Retina (tissue), 1 donor: ENCODE measurements around the gene R3HDM4.

Experiments
- DNase-seq: peaks from one replicate; pipeline ENCODE4 v3.0.0-alpha.2; 2016

R3HDM4 gene

DNA sequence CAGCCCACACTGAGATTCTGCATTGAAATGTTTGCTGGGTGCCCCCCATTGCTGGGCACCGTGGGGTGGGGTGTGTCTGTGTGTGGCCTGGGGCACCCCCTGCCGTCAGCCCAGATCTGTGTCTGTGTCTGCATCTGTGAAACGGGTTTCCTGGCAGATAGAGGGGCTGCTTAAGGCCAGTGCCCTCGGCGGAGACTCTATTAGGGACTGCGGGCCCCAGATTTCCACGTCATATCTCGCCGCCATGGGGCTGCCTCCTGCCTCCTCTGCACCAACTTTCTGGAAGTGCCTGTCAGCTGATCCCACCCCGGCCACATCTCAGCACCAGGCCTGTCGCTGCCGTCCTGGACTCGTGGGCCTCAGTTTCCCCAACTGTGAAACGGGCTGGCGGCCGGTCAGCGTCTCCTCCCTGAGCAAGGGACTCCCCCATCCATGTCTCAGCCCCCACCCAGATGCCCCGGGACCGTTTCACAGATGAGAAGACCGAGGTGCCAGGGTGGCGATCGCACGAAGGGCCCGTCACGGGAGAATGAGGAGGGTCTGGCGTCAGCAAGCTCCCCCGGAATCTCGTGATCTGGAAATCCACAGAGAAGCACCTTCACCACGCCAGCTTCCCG is 34.2 kb upstream of the R3HDM4 start:
- DNase-seq = no peak

DNA sequence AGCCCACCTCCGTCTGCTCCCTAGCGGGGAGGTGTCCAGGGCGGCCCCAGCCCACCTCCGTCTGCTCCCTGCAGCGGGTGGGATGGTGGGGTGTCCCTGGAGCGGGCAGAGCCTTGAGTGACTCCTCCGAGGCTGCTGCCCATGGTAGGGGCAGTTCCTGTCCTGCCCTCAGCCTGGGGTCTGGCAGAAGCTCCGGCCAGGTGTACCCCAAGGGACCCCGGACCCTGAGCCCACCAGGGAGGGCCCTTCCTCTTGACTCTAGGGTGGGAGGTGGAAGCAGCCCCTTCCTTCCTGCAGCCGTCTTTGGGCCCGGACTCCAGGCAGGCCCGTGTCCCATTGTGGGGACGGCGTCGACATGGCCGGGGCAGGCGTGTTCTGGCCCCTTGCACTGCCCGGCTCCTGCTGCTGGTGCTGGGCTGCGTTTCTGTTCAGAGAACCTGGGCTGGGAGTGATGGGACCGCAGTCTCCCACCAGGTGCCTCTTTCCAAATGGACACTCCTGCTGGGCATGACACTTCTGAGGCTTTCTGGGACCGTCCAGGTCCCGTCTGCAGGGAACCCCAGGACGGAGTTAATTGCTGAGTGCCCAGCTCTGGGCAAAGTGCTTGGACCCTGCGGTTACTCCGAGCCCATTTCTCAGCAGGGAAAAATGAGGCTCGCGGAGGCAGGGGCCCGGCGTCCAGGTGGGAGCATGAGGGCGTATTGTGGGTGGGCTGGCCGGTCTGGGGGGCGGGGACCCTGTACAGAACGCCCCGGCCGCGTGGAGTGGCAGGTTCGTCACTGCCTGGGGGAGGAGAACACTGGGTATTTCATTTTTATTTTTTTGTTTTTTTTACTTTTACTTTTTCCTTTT is 32.6 kb upstream of the R3HDM4 start:
- no peak for DNase-seq

DNA sequence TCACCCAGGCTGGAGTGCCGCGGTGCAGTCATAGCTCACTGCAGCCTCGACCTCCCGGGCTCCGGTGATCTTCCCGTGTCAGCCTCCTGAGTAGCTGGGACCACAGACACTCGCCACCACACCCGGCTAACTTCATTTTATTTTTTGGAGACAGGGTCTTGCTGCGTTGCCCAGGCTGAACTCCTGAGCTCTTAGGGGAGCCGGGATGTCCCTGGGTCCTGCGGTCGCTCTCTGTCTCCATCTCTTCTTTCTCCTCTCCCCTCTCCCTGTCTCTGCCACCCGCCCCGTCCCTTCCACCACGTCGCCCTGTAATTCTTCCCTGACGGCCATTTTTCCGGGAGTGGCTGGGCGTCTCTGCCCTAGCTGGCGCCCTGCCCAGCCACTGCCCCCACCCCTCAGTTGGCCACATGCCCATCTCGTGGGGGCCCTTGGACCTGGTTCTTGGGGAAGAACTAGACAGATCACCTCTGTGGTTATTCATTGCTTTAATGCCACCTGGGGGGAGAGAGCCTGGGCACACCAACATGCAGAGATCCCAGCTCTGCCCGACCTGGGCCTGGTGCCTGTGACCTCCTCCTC is 31.7 kb upstream of the R3HDM4 start:
- no peak for DNase-seq

DNA sequence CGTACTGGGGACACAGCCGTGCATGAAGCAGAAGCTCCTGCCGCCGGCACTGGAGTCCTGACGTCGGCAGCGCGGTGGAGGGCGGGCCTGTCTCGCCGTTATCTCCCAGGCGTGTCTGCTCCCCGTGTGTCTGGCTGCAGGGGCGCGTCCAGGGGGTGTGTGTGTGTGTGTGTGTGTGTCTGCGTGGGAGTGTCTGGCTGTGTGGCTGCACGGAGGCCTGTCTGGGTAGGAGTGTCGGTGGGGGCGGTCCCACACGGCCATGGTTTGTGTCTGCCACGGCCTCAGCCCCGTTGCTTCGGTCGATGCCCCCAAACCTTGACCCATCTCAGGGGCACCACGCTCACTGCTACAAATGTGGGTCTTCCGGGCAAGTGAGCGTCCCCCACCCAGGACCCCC is 31.1 kb upstream of the R3HDM4 start:
- DNase-seq = no peak

DNA sequence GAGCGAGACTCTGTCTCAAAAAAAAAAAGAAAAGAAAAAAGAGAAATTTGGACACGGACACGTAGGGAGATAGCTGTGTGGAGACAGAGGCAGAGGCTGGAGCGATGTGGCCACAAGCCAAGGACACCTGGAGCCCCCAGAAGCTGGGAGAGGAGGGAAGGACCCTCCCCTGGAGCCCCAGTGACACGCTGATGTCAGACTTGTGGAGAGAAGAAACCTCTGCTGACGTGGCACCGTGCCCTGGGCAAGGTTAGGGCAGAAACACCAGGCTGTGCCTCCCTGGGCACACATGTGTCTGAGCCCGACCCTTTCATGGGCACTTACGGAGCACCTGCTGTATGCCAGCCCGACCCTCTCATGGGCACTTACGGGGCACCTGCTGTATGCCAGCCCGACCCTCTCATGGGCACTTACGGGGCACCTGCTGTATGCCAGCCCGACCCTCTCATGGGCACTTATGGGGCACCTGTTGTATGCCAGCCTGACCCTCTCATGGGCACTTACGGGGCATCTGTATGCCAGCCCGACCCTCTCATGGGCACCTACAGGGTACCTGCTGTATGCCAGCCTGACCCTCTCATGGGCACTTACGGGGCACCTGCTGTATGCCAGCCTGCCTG is 30.6 kb upstream of the R3HDM4 start:
- no peak for DNase-seq

DNA sequence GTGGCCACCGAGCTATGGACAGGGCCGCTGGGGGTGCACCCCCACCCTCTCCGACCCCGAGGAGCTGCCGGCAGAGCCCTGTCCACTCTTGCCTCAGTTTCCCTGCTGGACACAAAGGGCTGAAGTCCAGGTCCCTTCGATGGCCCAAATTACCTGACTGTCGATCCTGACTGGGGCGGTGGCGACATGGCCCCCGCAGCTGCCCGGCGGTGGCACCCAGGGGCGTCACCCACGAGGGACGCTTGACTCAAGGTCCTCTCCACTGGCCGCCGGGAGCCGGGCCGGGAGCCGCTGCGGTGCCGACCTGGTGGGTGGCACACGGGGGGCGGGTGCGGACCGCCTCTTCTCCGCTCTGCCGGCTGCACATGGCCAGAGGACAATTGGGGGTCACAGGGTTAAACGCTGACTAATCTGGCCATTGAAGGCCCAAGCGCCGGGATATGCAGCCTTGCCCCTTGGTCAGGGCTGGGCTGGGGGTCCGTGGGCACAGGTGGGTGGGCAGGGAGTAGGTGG is 29.2 kb upstream of the R3HDM4 start:
- DNase-seq = no peak

DNA sequence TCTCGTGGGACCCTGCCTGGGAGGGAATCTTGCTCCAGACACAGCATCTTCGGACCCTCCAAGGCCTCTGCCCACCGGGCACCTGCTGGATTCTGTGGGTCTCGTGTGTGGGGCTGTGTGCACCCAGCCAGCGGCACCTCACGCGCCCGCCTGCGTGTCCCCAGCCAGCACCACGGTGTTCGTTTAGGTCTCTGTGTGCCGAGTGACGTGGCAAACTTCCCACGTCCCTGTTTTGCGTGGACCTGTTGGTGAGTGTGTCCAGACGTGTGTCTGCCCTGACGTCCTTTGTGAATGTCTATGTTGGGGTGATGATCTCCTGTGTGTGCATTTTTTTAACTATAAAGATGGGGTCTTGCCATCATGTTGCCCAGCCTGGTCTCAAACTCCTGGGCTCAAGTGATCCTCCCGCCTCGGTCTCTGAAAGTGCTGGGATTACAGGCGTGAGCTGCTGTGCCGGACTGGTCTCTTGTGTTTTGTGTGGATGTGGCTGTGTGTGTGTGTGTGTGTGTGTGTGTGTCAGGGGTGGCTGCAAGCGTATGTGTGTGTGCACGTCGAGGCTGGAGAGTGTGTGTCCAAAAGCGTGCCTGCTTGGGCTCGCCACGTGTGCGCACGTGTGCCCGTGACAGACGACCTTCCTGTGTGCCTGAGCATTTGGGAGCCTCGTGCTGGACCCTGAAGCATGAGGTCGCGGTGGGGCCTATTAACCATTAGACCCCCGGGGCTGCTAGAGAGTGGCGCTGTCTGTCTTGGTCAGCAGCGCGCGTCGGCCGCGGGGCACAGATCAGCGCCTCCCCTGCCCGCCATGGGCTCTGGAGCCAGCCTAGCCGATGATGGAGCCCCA is 28.5 kb upstream of the R3HDM4 start:
- DNase-seq = no peak

DNA sequence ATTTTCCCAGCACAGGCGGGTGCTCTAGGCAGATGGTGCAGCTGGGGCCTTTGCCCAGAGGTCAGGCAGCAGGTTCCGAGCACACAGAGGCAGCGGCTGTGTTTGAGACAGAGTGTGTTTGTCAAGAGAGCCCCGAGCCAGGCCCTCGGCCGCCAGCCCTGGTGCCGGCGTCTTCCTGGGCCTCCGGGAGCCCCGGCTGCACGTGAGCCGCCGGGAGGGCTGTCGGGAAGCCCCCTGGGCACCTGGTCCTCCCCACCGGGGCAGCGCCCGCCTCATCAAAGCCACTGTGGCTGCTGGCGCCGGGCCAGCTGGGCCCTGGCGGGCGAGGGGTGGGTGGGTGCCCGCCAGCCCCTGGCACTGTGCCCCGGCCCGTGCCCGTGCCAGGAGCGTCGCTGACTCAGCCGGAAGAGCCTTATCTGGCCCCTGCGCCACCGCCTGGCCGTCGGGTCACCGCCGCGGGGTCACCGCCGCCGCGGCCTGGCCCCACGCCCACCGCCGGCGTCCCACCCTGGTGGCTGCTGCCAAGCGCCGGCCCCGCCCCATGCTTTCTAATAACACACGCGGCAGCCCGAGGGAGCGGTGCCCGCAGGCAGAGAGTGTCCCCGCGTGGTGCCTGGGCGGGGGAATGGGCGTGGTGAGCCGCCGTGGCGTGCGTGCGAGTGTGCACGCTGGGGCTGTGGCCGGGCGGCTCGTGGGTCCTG is 27.7 kb upstream of the R3HDM4 start:
- DNase-seq = no peak

DNA sequence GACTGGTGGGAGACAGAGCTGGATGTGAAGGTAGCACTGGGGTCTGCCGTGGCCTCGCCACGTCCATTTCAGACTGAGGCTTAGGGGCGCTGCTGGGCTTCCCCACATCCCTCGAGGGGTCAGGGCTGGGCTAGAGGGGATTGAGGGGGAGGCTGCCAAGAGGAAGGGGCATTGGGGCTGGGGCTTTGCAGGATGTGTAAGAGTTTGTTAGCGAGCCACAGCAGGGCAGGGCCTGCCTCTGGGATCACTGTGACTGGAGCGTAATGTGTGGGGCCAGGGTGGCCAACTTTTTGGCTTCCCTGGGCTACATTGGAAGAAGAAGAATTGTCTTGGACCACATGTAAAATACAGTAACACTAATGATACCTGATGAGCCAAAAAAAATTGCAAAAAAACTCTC is 26.9 kb upstream of the R3HDM4 start:
- DNase-seq = no peak

DNA sequence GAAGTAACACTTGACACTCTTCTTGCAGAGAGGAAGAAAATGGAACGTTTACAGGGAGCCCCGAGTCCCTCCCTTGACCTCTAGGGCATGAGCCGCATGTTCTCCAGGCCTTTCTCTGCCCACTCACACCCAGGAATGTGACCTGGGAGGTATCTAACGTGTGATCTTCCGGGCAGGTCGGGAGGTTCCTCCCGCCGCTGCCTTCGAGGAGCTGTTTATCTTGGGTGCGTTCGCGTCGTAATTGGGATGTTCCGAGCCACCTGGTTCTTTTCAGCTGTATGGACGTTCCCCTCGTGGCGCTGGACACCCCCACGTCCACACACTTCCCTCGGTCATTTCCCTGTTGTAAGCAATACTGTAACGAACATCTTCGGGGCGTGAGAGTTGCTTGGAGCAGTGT is 26.4 kb upstream of the R3HDM4 start:
- no peak for DNase-seq

DNA sequence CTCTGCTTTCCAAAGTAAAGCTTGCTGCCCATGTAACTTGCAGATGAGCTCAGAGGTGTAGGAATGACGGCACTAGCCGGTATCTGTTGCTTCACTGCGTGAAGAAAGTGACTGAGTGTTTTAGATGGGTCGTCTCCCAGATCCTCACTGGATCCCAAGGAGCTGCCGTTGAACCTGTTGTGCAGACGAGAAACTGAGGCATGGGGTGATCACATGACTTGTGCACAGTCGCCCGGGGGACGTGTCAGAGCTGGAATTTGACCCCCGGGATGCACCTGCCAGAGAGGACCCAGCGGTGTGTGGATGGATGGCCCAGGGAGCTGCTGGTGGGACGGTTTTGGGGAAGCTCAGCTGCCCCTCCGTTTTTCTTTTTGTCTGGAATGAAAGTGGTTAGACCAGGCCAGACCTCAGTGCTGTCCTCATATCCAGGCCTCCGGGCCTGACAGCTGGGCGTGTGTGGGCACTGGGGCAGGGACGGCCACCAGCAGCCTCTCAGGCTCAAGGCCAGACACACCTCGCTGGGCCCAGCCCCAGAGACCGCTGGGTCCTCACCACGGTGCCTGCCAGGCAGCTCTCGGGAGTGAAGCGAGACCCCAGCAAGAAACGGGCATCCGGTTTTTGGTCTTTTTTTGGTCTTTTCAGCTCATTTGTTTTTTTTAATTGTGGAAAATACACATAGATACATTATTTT is 25.4 kb upstream of the R3HDM4 start:
- DNase-seq = no peak

DNA sequence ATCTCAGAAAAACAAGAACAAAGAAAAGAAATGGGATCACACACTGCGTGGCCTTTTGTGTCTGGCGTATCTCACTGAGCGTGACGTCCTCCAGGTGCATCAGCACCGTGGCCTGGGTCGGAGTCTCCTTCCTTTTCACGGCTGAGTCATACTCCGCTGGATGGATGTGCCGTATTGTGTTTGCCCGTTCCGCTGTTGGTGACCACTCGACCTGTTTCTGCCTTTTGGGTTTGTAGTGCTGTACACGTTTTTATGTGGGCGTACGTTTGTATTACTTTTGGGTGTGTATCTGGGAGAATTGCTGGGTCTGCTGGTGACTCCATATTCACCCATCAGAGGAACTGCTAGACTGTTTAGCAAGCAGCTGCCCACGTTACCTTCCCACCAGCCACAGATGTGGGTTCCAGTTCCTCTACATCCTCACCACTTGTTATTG is 24.3 kb upstream of the R3HDM4 start:
- no peak for DNase-seq

DNA sequence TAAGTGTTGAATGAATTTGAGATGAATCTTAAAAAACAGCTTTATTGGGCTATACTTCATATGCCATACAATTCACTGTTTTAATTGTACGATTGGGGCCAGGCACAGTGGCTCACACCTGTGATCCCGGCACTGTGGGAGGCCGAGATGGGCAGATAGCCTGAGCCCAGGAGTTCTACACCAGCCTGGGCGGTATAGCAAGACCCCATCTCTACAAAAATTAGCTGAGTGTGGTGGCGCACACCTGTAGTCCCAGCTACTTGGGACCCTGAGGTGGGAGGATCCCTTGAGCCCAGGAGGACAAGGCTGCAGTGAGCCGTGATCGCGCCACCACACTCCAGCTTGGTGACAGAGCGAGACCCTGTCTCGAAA is 23.1 kb upstream of the R3HDM4 start:
- no peak for DNase-seq

DNA sequence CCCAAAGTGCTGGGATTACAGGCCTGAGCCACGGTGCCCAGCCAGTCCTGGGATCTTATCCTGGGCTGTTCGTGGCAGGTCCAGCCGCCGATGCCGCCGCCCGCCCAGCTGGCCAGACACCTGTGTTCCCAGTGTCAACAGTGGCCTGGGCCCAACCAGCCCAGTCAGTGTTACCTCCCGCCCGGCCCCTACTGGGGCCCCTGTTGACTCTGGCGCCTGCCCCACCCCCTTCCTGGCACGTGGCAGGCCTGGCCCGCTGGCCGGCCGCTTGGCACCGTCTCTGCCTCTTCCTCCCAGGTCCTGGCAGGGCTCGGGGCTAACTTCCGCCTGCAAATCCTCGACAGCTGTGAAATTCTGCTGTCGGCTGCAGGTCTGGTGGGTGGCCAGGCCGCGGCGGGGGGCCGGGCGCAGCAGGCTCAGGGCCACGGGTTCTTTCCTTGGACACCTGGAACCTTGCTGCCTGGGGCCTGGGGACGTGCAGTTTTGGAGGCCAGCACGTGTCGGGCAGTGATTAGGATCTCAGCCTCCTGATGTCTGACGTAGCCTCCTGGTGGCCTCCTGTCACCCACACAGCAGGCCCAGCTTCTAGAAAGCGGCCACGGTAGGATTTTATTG is 22.0 kb upstream of the R3HDM4 start:
- DNase-seq = no peak

DNA sequence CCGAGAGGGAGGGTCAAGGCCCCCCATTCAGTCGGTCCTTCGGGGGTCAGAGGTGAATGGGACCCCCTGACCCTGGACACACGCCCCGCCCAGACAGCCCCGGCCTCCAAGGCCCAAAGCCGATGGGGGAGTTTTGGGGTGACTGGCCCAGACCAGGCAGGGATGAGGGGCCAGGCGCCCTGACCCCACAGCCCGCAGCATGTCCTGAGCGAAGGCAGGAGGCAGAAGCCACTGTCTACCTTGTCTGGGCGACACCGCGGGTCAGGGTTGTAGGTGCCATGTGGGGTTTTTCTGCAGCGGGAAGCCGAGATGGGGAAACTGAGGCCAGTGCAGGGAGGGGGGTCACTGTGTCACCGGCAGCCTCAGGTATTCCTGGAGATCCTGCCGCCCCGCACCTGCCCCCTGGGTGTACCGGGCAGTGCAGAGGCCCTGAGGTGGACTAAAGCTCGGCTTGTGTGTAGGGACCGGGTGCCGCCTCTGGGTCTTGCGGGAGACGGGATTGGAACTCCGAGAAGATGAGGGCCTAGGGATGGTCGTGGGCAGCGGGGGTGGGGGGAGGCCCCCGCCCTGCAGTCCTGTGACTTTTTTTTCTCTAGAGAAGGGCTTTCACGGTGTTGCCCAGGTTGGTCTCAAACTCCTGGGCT is 21.3 kb upstream of the R3HDM4 start:
- DNase-seq = no peak

DNA sequence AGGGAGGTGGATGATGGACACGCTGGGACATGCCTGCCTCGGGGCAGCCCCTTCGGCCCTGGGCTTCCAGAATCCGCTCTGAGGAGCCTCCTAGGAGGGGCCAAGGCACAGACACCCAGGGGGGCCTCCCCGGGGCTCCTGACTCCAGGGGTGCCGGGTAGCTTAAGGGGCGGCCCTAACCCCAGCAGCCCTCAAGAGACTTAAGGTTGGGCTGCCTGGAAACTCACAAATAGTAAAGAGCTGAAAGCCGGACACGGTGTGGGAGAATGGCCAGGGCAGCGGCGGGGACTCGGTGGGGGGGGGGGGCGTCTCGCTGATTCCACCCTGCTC is 20.5 kb upstream of the R3HDM4 start:
- no peak for DNase-seq

DNA sequence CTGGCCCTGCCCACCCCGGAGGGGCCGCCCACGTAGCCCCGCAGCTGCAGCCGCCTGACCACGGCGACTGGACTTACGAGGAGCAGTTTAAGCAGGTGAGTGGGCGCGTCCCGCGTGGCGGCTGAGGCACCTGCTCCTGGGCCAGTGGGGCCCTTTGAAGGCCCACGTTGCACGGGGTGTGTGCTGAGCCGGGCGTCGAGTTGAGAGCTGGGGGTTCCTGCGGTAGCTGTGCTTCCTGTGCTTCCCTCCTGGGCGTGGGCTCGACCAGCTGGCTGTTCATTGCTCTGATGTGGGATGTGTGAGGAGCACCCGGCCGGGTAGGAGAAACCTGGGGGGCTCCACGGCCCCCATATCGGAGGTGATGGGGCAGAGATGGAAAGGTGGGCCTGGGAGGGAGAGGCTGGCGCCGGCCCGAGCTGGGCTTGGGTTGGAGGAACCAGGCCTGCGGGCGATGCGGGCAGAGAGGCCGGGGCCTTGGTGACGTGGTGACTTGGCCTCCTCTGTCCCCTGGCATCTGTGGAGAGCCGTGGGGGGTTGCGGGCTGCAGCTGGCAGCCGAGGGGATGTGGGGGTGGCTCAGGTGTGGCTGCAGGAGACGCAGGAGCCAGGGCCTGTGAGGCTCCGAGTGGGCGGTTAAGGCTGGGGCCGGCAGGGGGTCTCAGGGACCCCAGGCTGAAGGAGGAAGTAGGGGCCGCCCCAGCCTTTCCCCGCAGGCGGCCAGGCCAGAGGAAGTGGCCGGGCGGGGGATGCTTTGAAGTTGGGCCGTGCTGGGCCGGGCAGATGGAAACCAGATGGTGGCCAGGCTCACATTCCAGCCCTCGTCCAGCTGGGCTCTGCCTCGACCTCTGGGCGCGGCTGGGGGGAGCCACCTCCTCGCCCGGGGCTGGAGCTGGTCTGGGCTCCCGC is 19.9 kb upstream of the R3HDM4 start:
- DNase-seq = peak; percentile 44

DNA sequence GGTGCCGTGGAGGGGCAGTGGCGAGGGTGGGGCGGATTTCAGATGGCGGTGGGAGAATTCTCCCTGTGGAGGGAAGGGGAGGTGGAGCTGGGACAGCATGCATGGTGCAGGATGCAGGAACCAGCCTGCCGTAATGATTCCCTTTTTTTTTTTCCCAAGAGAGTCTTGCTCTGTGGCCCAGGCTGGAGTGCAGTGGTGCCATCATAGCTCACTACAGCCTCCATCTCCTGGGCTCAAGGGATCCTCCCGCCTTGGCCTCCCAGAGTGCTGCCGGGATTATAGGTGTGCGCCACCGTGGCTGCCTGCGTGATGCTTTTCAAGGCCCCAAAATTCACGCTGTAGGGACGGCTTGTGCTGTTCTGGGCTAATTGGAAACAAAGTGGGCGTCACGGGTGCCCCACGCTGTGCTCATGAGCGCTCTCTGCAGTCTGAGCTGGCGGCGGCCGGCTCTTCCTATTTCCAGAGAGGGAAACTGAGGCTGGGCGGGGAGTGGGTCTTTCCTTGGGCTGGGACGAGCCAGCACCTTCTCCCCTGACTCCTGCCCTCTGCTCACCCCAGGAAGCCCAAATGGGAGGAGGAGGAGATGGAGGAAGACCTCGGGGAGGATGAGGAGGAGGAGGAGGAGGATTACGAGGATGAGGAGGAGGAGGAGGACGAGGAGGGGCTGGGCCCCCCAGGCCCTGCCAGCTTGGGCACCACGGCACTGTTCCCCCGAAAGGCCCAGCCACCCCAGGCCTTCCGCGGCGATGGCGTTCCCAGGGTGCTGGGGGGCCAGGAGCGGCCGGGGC is 19.0 kb upstream of the R3HDM4 start:
- DNase-seq = no peak

DNA sequence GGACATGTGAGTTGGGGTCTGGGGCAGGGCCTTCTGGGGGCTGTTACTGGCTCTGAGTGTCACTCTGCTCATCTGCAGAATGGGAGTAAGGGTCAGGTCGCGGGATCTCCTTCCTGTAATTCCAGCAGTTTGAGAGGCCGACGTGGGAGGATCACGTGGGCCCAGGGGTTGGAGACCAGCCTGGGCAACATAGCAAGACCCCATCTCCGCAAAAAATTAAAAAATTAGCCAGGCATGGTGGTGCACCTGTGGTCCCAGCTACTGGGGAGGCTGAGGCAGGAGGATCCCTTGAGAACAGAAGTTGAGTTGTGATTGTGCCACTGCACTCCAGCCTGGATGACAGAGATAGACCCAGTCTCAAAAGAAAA is 16.9 kb upstream of the R3HDM4 start:
- no peak for DNase-seq
